ENCODE data around the gene CELF4. TPM values are rescaled to one million over a fixed set of nuclear protein-coding genes. Genes with fewer than 3 reads are reported as not detected.

CELF4 gene
- total RNA-seq, 1 experiment from 2014 or later = not detected

GRCh38 chr18:37280701-37281393 lies 284.8 kb downstream of the CELF4 start:
- ATAC-seq = no peak
- CTCF ChIA-PET = no interaction called here

GRCh38 chr18:37277804-37278203 lies 287.8 kb downstream of the CELF4 start:
- H3K27ac ChIP-seq (ENCODE audit: low read length) = no peak overlapping the region
- H3K9me3 ChIP-seq (ENCODE audit: control insufficient read depth, insufficient read depth, low read depth, low read length) = no peaks in the 10 kb centered on the region
- TF ChIP-seq SIN3A (IDR thresholded peaks at IDR 0.05; ENCODE audit: borderline replicate concordance, insufficient read depth, low read depth, low read length) = no peak
- TF ChIP-seq, protein P1, sequence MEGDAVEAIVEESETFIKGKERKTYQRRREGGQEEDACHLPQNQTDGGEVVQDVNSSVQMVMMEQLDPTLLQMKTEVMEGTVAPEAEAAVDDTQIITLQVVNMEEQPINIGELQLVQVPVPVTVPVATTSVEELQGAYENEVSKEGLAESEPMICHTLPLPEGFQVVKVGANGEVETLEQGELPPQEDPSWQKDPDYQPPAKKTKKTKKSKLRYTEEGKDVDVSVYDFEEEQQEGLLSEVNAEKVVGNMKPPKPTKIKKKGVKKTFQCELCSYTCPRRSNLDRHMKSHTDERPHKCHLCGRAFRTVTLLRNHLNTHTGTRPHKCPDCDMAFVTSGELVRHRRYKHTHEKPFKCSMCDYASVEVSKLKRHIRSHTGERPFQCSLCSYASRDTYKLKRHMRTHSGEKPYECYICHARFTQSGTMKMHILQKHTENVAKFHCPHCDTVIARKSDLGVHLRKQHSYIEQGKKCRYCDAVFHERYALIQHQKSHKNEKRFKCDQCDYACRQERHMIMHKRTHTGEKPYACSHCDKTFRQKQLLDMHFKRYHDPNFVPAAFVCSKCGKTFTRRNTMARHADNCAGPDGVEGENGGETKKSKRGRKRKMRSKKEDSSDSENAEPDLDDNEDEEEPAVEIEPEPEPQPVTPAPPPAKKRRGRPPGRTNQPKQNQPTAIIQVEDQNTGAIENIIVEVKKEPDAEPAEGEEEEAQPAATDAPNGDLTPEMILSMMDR (IDR thresholded peaks at IDR 0.05) = no peak
- no peak for TF ChIP-seq TCF7L2 (IDR thresholded peaks at IDR 0.05; ENCODE audit: low read depth, low read length)
- no peak for TF ChIP-seq POLR2AphosphoS5 (IDR thresholded peaks at IDR 0.05; ENCODE audit: low read depth, low read length)
- TF ChIP-seq REST (IDR thresholded peaks at IDR 0.05; ENCODE audit: insufficient read depth in 1 of 2, low read depth in 2 of 2, low read length in 1 of 2) = no peak
- H3K27me3 ChIP-seq (ENCODE audit: control insufficient read depth, insufficient read depth, low read length) = no peaks in the 10 kb centered on the region
- intact Hi-C loops (cut with micrococcal nuclease; ENCODE audit: unreplicated experiment) (no loop called here), in situ Hi-C loops (cut with HindIII; ENCODE audit: low pct_unique_long_range_greater_than_20kb, low sequenced_read_pairs) (no loop called here)
- DNase-seq (ENCODE audit: low read depth, low spot score) (no peak), ATAC-seq (no peak)
- H3K36me3 ChIP-seq (ENCODE audit: control insufficient read depth, insufficient read depth, low read length) = no peaks in the 10 kb centered on the region
- BruUV-seq (replicated peaks) = no TSS peak
- ChIA-PET CTCF (no interaction called here), POLR2A (no interaction called here)
- no peaks in the 10 kb centered on the region for H3K4me1 ChIP-seq (ENCODE audit: control insufficient read depth, insufficient read depth, low read length)
- no peak overlapping the region for H3K4me3 ChIP-seq (ENCODE audit: low read depth in 2 of 2, low read length in 2 of 2)

More at GRCh38 chr18:37280701-37281393, 284.8 kb downstream of the CELF4 start:
- Histone ChIP-seq H3K4me1 (ENCODE audit: control insufficient read depth, insufficient read depth, low read length) (no peaks in the 10 kb centered on the region), H3K4me3 (ENCODE audit: low read depth in 2 of 2, low read length in 2 of 2) (no peak overlapping the region), H3K36me3 (ENCODE audit: control insufficient read depth, insufficient read depth, low read length) (no peaks in the 10 kb centered on the region), H3K27me3 (ENCODE audit: control insufficient read depth, insufficient read depth, low read length) (no peaks in the 10 kb centered on the region), H3K27ac (ENCODE audit: low read length) (no peak overlapping the region), H3K9me3 (ENCODE audit: control insufficient read depth, insufficient read depth, low read depth, low read length) (no peaks in the 10 kb centered on the region)
- TF ChIP-seq POLR2AphosphoS5 (IDR thresholded peaks at IDR 0.05; ENCODE audit: low read depth, low read length) (no peak), REST (IDR thresholded peaks at IDR 0.05; ENCODE audit: insufficient read depth in 1 of 2, low read depth in 2 of 2, low read length in 1 of 2) (no peak), SIN3A (IDR thresholded peaks at IDR 0.05; ENCODE audit: borderline replicate concordance, insufficient read depth, low read depth, low read length) (no peak), TCF7L2 (IDR thresholded peaks at IDR 0.05; ENCODE audit: low read depth, low read length) (no peak)
- TF ChIP-seq, protein P1 (IDR thresholded peaks at IDR 0.05) = no peak
- POLR2A ChIA-PET = no interaction called here
- DNase-seq (ENCODE audit: low read depth, low spot score) = no peak
- in situ Hi-C loops (cut with HindIII; ENCODE audit: low pct_unique_long_range_greater_than_20kb, low sequenced_read_pairs) (no loop called here), intact Hi-C loops (cut with micrococcal nuclease; ENCODE audit: unreplicated experiment) (no loop called here)
- no TSS peak for BruUV-seq (replicated peaks)
